Measurements from ENCODE around the gene PNPLA4.

PNPLA4 gene

DNA sequence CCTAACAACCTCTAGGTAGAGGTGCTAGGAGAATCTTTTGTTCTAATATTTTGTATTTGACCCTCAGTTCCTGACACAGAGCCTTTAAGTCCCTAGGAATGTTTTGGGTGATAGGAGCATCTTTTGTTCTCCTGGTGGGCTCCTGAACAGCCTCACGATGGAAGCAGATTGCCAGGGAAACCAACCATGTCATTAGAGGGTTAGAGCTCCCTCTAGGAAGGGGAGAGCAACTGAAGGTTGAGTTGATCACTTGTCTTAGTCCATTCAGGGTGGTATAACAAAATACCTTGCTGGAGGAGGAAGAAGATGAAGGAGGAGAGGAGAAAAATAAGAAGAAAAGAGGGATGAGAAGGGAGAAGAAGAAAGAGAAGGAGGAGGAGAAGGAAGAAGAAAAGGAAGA, 75.0 kb downstream of the PNPLA4 start:
- no peak for DNase-seq

Measured in Kasumi-1 (cell line).